HCT116 (cell line): Measurements from ENCODE around the gene PIGL. TPM values are rescaled to one million over a fixed set of nuclear protein-coding genes. Genes with fewer than 3 reads are reported as not detected.

ENCODE experiments used
- ATAC-seq: fragments of 200-7000 bp; cut with Tn5 transposase; 2 replicates; pipeline ENCODE4 v1.9.1; 2020; ENCODE audit warnings: mild to moderate bottlenecking, moderate library complexity
- BruUV-seq: library from RNA; stranded (reverse); fragments of 400-500 nt; replicated peaks from 2 replicates; lab custom pipeline; 2021; lab: Mats Ljungman, UMichigan
- CTCF ChIA-PET: fragments of 300-600 bp; sonication (Branson Sonifier 250); formaldehyde crosslinking; loops from one replicate; lab custom pipeline; 2021; ENCODE audit warnings: antibody characterized with exemption; lab: Charles Lee
- POLR2A ChIA-PET: fragments of 300-600, 350-600 bp; sonication (Branson Sonifier 250); formaldehyde crosslinking; loops from one replicate; lab custom pipeline; 2021; ENCODE audit warnings: antibody characterized with exemption; lab: Charles Lee
- RAD21 ChIA-PET, 2 experiments: fragments of 300-600 bp; sonication (Branson Sonifier 250); formaldehyde crosslinking; loops; one replicate each; lab custom pipeline; 2023; ENCODE audit warnings: low total read pairs in 2 of 2; ENCODE audit not compliant: uncharacterized antibody in 2 of 2, unreplicated experiment in 2 of 2, low non-redundant PET in 1 of 2; lab: Charles Lee
- DNase-seq: peaks from one replicate; pipeline ENCODE4 v3.0.0-alpha.2; 2010; ENCODE audit warnings: low read depth, low spot score
- H2AFZ ChIP-seq: fragments of 200-600 bp; shearing (Covaris generic), sonication (generic); 2 replicates; pipeline ENCODE4 v1.6.1; 2017; ENCODE audit warnings: low read depth, mixed run types, mixed read lengths, antibody characterized with exemption, low read length; ENCODE audit not compliant: poor library complexity, severe bottlenecking
- H3K27ac ChIP-seq: 2 replicates; pipeline ENCODE4 v1.5.1; 2012; ENCODE audit warnings: low read depth, low read length
- H3K27me3 ChIP-seq: fragments of 200-600 bp; sonication (generic); 2 replicates; pipeline ENCODE4 v1.6.1; 2016; ENCODE audit warnings: mixed run types, low read length, mixed read lengths; ENCODE audit not compliant: insufficient read depth
- H3K36me3 ChIP-seq, 2 experiments: fragments of 200-500 bp in 1 of 2; fragments of 200-600 bp in 1 of 2; sonication (Bioruptor generic) in 1 of 2; sonication (generic) in 1 of 2; 2 replicates each; pipeline versions ENCODE4 v1.5.1 to v1.6.1; 2014 to 2016; ENCODE audit warnings: low read length in 2 of 2, inconsistent platforms in 1 of 2, mixed read lengths in 1 of 2, mixed run types in 1 of 2; ENCODE audit not compliant: insufficient read depth in 2 of 2, control insufficient read depth in 1 of 2
- H3K4me1 ChIP-seq, 2 experiments: fragments of 200-600 bp in 1 of 2; sonication (generic) in 1 of 2; 2 replicates each; pipeline versions ENCODE4 v1.5.1 to v1.6.1; 2012 to 2017; ENCODE audit warnings: low read length in 2 of 2, inconsistent platforms in 1 of 2, mild to moderate bottlenecking in 1 of 2, mixed read lengths in 1 of 2, mixed run types in 1 of 2, moderate library complexity in 1 of 2; ENCODE audit not compliant: insufficient read depth in 2 of 2, control insufficient read depth in 1 of 2
- H3K4me2 ChIP-seq: fragments of 200-600 bp; sonication (generic); 2 replicates; pipeline ENCODE4 v1.6.1; 2017; ENCODE audit warnings: mixed run types, low read length, mixed read lengths
- H3K4me3 ChIP-seq, 2 experiments: fragments of 200-600 bp in 1 of 2; sonication (generic) in 1 of 2; replicated peaks in 1 of 2; 2 replicates each; pipeline ENCODE4 v1.5.1; 2011 to 2016; ENCODE audit warnings: low read length in 2 of 2, control low read depth in 1 of 2, low read depth in 1 of 2, mild to moderate bottlenecking in 1 of 2, mixed read lengths in 1 of 2, mixed run types in 1 of 2
- H3K79me2 ChIP-seq: fragments of 200-600 bp; sonication (generic); 2 replicates; pipeline ENCODE4 v1.6.1; 2017; ENCODE audit warnings: mild to moderate bottlenecking, mixed run types, low read length, moderate library complexity, mixed read lengths; ENCODE audit not compliant: insufficient read depth
- H3K9ac ChIP-seq: fragments of 200-600 bp; sonication (generic); 2 replicates; pipeline ENCODE4 v1.6.1; 2016; ENCODE audit warnings: low read length, mixed read lengths
- H3K9me2 ChIP-seq: fragments of 200-600 bp; sonication (generic), shearing (Covaris generic); 2 replicates; pipeline ENCODE4 v1.6.1; 2017; ENCODE audit warnings: mixed run types, mild to moderate bottlenecking, moderate library complexity; ENCODE audit not compliant: insufficient read depth
- H3K9me3 ChIP-seq, 2 experiments: fragments of 200-500 bp in 1 of 2; fragments of 200-600 bp in 1 of 2; sonication (Bioruptor generic) in 1 of 2; sonication (generic) in 1 of 2; 2 replicates each; pipeline ENCODE4 v1.6.1; 2014 to 2017; ENCODE audit warnings: low read length in 2 of 2, mixed read lengths in 2 of 2, inconsistent platforms in 1 of 2, low read depth in 1 of 2, mild to moderate bottlenecking in 1 of 2, mixed run types in 1 of 2, moderate library complexity in 1 of 2; ENCODE audit not compliant: control insufficient read depth in 1 of 2, insufficient read depth in 1 of 2
- H4K20me1 ChIP-seq: fragments of 200-600 bp; sonication (generic), shearing (Covaris generic); 2 replicates; pipeline ENCODE4 v1.6.1; 2017; ENCODE audit warnings: mixed run types, mild to moderate bottlenecking, moderate library complexity; ENCODE audit not compliant: insufficient read depth
- EGR1 ChIP-seq: IDR thresholded peaks from 2 replicates; pipeline ENCODE4 v1.6.1; 2012; ENCODE audit warnings: low read depth
- ELF1 ChIP-seq: IDR thresholded peaks from 2 replicates; pipeline ENCODE4 v1.6.1; 2012; ENCODE audit warnings: low read depth, borderline replicate concordance
- RAD21 ChIP-seq: IDR thresholded peaks from 2 replicates; pipeline ENCODE4 v1.6.1; 2012; ENCODE audit warnings: low read depth, mild to moderate bottlenecking
- YY1 ChIP-seq: IDR thresholded peaks from 2 replicates; pipeline ENCODE4 v1.6.1; 2011; ENCODE audit warnings: low read length, low read depth, moderate library complexity, mild to moderate bottlenecking; ENCODE audit not compliant: insufficient replicate concordance; ENCODE audit errors: extremely low read depth
- ZFX ChIP-seq: fragments of 450-650 bp; IDR thresholded peaks from 2 replicates; pipeline ENCODE4 v1.6.1; 2017
- intact Hi-C: fragments of 100-400 bp; cut with micrococcal nuclease; formaldehyde crosslinking; loops from 2 replicates; pipeline ENCODE4 v1.10.0; 2022
- total RNA-seq: library from RNA; stranded (reverse); gene quantifications from one replicate; pipeline ENCODE4 v1.2.1, GENCODE V29; 2021; ENCODE audit not compliant: unreplicated experiment
- TF ChIP-seq, protein P1 (sequence below): IDR thresholded peaks from 2 replicates; pipeline ENCODE4 v1.6.1; 2012; ENCODE audit warnings: low read depth
- TF ChIP-seq, protein P2 (sequence below), 3 experiments: fragments of 200-600 bp in 1 of 3; sonication (generic) in 1 of 3; IDR thresholded peaks in 2 of 3; conservative IDR thresholded peaks in 1 of 3; 2 replicates each; pipeline ENCODE4 v1.5.1; 2012 to 2017; ENCODE audit warnings: low read depth in 2 of 3, low read length in 2 of 3, antibody characterized with exemption in 1 of 3, borderline replicate concordance in 1 of 3, control low read depth in 1 of 3, mild to moderate bottlenecking in 1 of 3, mixed read lengths in 1 of 3, mixed run types in 1 of 3, moderate library complexity in 1 of 3; ENCODE audit not compliant: insufficient read depth in 1 of 3

Gene PIGL
- total RNA-seq, 1 experiment from 2014 or later = 36.8 TPM

DNA sequence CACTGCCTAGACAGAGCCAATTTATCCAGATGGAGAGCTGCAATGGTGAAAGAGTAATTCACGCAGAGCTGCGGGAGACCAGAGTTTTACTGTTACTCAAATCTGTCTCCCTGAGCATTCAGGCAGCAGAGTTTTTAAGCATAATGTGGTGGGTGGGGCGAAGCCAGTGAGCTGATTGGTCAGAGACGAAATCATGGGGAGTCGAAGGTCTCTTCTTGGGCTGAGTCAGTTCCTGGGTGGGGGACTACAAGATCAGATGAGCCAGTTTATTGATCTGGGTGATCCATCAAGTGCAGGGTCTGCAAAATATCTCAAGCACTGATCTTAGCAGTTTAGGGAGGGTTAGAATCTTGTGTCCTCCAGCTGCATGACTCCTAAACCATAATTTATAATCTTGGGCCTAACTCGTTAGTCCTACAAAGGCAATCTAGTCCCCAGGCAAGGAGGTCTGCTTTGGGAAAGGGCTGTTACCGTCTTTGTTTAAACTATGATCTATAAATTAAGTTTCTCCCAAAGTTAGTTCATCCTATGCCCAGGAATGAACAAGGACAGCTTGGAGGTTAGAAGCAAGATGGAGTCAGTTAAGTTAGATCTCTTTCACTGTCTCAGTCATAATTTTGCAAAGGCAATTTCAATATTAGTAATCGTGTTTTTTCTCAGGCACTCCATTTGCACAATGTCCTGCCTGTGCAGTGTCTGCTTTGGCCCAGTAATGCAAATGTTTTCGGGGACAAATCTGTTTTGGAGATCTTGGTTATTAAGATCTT is 27.0 kb downstream of the PIGL start:
- Histone ChIP-seq H3K9me3 (no peaks in the 10 kb centered on the region), H3K9ac (no peak overlapping the region), H4K20me1 (no peaks in the 10 kb centered on the region), H3K27me3 (no peaks in the 10 kb centered on the region), H2AFZ (no peak overlapping the region), H3K79me2 (peaks cover 13% of the 10 kb centered on the region), H3K4me3 (no peak overlapping the region), H3K27ac (no peak overlapping the region), H3K4me2 (peak overlapping the region; percentile 35), H3K36me3 (no peaks in the 10 kb centered on the region), H3K9me2 (no peaks in the 10 kb centered on the region), H3K4me1 (peaks cover 0 to 14% of the 10 kb centered on the region in 2 experiments; a peak in 2 of 4 replicates)
- no peak for TF ChIP-seq ZFX
- ChIA-PET RAD21 (no interaction called here), POLR2A (no interaction called here), CTCF (no interaction called here)
- no TSS peak for BruUV-seq
- DNase-seq (no peak), ATAC-seq (no peak)
- intact Hi-C loops = no loop called here

DNA sequence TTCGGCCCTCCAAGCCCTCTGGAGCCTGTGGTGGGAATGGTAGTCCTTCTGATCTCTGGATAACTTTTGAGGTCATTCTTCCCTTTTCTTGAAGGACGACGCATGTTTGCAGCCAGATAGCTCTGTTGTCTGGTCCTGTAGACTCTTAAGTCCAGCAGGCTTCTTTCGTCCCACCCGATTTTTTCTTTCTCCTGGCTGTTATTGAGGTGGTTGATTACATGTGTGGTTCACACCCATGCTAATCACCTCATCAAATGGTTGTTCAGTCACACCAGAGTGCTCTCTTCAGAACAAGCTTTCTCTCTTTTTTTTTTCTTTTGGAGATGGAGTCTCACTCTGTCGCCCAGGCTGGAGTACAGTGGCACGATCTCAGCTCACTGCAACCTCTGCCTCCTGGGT is 30.6 kb downstream of the PIGL start:
- BruUV-seq = no TSS peak
- ATAC-seq (no peak), DNase-seq (no peak)
- no peak overlapping the region for H3K4me2 ChIP-seq
- no peaks in the 10 kb centered on the region for H3K27me3 ChIP-seq
- H3K27ac ChIP-seq = no peak overlapping the region
- POLR2A ChIA-PET = no interaction called here
- no peak overlapping the region for H3K9ac ChIP-seq
- H3K4me1 ChIP-seq = peaks cover 0 to 14% of the 10 kb centered on the region in 2 experiments; a peak in 2 of 4 replicates
- CTCF ChIA-PET = no interaction called here
- TF ChIP-seq RAD21 (no peak), EGR1 (no peak), YY1 (no peak), ELF1 (no peak)
- TF ChIP-seq, protein P1, sequence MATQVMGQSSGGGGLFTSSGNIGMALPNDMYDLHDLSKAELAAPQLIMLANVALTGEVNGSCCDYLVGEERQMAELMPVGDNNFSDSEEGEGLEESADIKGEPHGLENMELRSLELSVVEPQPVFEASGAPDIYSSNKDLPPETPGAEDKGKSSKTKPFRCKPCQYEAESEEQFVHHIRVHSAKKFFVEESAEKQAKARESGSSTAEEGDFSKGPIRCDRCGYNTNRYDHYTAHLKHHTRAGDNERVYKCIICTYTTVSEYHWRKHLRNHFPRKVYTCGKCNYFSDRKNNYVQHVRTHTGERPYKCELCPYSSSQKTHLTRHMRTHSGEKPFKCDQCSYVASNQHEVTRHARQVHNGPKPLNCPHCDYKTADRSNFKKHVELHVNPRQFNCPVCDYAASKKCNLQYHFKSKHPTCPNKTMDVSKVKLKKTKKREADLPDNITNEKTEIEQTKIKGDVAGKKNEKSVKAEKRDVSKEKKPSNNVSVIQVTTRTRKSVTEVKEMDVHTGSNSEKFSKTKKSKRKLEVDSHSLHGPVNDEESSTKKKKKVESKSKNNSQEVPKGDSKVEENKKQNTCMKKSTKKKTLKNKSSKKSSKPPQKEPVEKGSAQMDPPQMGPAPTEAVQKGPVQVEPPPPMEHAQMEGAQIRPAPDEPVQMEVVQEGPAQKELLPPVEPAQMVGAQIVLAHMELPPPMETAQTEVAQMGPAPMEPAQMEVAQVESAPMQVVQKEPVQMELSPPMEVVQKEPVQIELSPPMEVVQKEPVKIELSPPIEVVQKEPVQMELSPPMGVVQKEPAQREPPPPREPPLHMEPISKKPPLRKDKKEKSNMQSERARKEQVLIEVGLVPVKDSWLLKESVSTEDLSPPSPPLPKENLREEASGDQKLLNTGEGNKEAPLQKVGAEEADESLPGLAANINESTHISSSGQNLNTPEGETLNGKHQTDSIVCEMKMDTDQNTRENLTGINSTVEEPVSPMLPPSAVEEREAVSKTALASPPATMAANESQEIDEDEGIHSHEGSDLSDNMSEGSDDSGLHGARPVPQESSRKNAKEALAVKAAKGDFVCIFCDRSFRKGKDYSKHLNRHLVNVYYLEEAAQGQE = no peak
- TF ChIP-seq, protein P2, sequence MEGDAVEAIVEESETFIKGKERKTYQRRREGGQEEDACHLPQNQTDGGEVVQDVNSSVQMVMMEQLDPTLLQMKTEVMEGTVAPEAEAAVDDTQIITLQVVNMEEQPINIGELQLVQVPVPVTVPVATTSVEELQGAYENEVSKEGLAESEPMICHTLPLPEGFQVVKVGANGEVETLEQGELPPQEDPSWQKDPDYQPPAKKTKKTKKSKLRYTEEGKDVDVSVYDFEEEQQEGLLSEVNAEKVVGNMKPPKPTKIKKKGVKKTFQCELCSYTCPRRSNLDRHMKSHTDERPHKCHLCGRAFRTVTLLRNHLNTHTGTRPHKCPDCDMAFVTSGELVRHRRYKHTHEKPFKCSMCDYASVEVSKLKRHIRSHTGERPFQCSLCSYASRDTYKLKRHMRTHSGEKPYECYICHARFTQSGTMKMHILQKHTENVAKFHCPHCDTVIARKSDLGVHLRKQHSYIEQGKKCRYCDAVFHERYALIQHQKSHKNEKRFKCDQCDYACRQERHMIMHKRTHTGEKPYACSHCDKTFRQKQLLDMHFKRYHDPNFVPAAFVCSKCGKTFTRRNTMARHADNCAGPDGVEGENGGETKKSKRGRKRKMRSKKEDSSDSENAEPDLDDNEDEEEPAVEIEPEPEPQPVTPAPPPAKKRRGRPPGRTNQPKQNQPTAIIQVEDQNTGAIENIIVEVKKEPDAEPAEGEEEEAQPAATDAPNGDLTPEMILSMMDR (IDR thresholded peaks at IDR 0.05 in 2 of 3, conservative IDR thresholded peaks at IDR 0.05 in 1 of 3; ENCODE audit: borderline replicate concordance in 1 of 3, insufficient read depth in 1 of 3, low read depth in 2 of 3, low read length in 2 of 3) = no peak
- no peaks in the 10 kb centered on the region for H3K9me3 ChIP-seq
- RAD21 ChIA-PET = no interaction called here
- peaks cover 6% of the 10 kb centered on the region; the same call in 1 of the 2 replicates for H3K79me2 ChIP-seq
- H2AFZ ChIP-seq = no peak overlapping the region
- H3K4me3 ChIP-seq = no peak overlapping the region
- H3K9me2 ChIP-seq = no peaks in the 10 kb centered on the region
- intact Hi-C loops = no loop called here
- H3K36me3 ChIP-seq = no peaks in the 10 kb centered on the region
- no peaks in the 10 kb centered on the region for H4K20me1 ChIP-seq
